Stimulated activated CD4-positive, alpha-beta T cell treated with anti-CD3 and anti-CD28 coated beads, Interleukin-4, amount 100 ng/mL, for 4 hours (primary cell): ENCODE results near the gene CELF4.

ENCODE experiments used
- DNase-seq, 2 experiments: peaks; one replicate each; pipeline ENCODE4 v3.0.0-alpha.2; 2020

The CELF4 gene

DNA sequence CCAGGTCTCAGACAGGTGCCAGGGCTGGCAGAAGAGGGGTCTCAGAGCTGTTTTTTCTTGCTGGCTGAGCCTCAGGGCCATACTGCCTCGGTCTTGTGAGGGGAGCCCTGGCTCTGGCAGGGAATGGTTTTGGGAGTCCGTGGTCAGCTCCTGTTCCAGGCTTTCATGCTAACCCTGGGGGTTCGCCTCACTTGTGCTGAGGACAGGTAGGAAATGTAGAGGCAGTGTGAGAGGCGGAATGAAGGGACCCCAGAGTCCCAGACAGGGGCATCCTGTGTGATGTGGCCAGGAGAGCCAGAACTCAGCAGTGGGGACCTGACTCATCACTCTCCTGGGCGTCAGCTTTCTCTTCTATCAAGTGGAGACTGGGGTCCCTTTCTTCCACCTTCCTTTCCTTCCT is 5.7 kb upstream of the CELF4 start:
- DNase-seq: no peak

DNA sequence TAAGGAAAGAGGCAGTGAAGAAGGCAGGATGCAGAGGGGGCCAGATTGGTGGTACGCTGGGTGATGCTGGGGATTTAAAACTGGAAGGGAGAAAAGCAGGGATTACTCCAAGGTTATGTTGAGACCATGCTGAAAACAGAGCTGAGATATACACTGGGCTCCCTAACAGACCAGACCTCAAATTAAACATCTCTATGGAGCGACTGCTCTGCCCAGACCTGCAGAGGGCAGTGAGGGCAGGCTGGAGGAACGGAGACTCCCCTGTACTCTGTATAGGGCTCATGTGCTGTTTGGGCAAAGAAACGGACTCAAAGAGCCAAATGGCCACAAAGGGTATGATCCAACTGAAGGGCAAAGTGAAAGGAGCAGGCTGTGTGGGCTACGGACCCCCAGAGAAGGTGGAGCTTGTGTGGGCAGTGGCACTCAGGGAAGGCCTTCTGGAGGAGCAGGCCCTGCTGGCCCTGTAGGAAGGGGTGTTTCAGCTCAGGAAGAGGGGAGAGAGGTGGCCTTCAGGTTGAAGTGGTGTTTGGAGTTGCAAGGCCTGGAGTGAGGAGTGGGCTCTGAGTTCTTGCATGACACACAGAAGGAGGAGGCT is 4.8 kb upstream of the CELF4 start:
- DNase-seq: no peak

DNA sequence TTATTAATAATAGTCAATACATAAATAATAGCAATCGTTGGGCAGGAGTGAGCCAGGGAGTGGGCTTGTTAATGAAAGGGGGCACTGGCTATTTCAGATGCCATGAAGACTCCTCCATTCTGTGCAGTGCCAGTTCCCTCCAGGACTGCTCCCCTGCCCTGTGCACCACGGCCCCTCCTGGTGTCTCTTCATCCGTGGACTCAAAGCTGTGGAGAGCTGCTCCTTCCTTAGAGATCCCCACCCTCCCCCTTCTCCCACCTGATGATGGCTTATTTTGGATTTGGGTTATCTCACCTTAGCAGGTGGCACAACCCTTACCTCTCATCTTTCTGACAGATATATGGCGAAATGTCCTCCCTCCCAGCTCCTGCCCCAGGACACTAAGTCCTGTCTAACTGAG is 3.1 kb upstream of the CELF4 start:
- no peak for DNase-seq

DNA sequence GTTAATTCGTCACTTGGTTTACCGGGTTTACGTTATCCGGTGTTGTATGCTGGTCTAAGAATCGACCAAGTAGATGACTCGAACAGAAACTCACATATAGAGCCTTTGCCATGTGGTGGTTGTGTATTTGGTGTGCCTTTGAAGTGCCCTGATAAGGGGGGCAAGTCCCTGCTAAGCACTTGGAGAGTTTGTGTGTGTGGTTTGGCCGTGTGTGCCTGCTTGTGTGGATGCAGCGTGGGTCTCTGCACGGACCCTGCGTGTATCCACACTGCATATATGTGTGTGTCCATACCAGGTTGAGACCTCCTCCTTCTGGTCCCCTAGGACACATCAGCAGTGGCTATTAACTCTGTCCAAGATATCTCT is 2.4 kb upstream of the CELF4 start:
- DNase-seq: no peak

DNA sequence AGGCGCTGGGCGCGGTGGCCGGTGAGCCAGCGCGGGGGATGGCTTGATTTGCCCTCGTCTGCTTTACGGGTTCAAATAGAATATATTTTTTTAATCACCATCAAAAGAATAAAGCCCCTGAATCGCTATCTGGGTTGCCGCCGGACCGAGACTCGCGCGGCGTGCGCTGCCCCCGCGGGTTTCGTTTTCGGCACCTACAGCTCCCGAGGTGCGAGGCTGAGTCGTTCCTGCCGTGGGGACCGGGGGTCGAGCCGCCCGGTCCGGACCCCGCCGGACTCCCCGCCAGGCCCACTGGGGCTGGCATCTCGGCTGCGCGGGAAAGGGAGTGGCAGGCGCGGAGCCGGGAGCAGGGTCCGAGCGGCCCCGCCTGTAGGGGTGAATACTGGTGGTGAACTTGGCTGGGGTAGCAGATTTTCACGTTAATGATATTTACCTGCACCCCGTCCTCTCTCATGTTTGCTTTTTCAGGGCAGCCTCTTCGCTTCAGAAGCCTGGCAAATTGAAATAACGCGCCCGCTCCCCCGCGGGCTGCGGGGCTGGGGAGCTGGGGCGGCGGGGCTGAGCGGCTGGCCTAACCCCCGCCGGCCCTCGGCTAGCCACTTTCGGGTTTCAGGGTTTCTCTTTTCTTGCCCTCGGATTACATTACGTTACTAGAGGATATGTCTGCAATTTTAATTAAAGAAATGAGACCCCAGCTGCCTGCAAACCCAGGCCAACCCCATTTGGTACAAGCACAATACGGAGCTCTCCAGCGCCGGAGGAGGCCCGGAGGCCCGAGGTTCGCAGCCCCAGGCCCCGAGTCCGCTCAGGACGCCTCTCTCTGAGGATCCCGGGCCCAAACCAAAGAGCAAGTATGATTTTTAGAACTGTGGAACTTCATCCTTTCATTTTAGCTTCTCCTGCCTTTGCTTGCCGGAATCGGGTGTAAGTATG is 1.7 kb upstream of the CELF4 start:
- DNase-seq: no peak

DNA sequence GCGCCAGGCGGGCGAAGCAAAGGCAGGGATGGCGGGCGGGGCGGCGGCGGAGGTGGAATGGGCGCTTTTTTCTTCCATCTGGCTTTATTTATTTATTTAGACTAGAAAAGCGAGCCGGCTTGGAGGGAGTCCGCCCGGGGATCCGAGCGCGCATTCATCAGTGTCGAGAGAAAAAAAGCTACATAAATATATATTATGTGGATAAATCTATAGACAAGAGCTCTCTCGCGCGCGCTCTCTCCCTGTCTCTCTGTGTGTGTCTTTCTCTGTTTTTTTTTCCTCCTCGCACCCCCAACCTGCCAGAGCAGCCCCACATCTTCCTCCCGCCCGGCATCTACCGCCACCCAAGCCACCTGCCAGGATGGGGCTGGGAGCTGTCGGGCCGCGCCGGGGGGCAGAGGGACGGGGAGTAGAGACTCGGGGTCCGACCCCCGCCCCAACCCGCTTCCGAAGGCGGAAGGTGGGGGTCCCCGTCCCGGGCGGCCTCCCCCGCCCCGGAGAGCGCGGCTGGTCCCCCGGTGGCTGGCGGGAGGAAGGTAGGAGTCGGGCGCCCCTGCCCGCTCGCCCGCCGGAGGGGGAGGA is 972 bp upstream of the CELF4 start:
- no peak for DNase-seq

DNA sequence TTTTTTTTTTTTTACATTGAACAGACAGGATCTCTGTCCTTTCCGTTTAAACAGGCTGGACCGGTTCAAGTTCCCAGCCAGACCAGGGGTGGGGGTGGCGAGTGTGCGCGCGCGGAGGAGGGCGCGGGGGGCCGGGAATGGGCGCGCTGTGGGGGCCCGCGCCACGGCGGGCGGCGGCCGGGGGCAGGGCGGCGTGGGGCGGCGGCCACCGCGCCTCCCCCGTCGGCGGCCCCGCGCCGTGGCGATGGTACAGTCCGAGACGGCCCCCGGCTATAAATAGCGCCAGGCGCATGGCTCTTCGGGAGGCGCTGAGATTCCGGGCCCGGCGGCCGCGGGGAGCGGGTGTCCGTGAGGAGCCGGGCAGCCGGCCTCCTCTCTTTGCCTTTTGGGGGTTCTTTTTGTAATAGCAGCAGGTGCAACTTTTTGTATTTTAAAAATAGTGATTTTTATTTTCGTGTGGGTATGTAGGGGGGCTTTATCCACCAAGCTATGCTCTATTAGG is 430 bp upstream of the CELF4 start:
- DNase-seq: no peak

DNA sequence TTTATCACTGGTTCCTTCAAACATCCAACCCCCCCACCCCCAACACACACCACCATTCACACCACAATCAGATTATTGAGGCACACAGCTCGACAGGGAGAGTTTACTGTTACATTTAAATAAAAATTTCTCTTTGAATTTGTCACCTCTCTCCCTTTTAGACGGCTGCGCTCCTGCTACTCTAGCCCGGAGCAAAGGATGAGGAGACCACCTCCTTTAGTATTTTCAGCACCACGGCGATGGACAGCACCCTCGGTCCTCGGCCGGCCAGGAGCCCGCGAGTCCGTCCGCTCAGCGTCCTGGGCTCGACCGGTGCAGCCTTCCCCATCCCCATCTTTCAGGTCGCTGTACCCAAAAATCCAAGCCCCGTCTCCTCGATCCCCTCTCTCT is 892 bp downstream of the CELF4 start:
- DNase-seq: no peak

DNA sequence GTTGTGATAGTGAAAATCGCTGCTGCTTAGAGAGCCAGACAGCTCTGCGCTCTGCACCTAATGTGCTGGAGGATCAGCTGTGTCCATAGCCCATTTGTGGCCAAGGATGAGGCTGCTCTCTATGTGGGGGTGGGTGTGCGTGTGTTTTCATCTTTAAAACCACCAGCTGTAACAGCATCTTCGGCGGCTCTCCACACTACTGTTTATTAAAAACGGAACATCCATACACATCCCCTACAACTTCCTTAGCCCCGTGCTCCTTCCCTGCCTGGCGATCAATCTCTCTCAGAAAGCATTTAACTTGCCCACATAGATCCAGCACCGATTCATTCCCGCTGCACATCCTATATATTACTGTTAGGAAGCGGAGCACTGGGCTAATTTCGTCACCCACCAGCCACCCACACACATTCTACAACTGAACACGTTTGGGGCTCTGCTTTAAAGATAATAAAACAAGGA is 1.6 kb downstream of the CELF4 start:
- DNase-seq: no peak

DNA sequence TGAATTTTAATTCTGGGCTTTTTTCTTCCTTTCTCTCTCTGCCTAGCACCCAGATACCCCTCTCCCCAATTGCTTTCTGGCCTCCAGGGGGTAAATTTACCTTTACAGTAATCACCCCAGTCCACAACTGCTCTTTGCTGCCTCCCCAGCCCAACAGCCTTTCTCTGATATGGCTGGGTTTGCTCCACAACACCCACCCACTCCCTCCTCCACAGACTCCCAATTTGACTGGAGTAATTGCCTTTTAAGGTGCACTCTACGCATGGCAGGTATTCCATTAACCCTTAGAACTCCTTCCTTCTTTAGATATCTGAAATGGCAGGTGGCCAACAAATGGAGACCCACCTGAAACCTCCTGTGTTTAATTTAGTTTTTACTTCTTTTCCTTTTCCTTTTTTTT is 3.6 kb downstream of the CELF4 start:
- DNase-seq: no peak

DNA sequence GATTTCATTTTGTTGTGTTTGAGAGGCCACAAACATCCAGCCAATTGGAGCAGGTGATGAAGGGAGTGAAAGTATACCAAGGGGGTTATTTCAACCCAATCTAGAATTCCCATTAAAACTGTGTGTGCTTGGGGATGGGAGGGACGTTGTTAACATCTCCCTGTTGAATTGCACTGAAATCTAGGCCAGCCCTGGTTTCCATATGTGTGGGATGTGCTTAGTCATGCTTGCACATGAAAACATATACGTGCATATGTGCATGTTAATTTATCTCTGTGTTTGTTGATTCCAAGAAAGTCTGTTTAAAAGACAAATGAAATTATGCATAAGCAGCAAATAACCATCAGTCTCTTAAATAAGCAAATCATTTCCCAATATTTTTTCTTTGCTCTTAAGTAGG is 5.6 kb downstream of the CELF4 start:
- no peak for DNase-seq

DNA sequence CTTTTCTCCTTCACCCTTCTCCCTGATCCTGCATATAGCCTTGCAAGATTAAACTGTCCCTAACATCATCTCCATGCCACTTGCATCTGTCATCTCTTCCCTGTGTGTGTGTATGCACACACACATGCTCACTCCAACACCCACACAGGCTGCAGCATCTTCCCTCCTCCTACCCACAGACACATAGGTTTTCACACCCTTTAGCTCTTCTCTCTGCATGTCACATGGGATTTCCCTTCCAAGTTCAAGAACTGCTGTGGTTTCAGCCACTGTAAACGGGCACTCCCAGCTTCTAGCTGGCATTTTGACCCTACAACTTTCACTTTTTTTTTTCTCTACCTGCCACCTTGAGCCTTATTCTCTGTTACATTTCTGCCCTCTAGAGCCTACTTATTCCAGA is 6.4 kb downstream of the CELF4 start:
- no peak for DNase-seq

DNA sequence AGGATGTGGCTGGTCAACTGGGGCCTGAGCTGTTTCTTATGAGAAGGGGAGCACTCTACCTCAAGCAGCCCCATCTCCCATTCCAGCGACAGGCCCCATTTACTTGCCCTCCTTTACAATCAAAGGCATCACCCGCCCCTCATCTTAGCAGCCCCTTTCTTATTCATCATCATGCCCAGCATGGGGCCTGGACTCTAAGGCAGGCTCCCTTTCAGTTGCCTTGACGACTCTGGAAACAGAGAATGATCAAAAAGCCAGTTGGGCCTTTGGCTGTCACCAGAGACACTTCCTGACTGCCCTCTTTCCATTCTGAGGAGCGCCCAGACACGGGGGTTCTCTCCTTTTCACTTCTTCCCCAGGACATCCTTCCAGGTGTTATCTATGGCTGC is 11.2 kb downstream of the CELF4 start:
- no peak for DNase-seq

DNA sequence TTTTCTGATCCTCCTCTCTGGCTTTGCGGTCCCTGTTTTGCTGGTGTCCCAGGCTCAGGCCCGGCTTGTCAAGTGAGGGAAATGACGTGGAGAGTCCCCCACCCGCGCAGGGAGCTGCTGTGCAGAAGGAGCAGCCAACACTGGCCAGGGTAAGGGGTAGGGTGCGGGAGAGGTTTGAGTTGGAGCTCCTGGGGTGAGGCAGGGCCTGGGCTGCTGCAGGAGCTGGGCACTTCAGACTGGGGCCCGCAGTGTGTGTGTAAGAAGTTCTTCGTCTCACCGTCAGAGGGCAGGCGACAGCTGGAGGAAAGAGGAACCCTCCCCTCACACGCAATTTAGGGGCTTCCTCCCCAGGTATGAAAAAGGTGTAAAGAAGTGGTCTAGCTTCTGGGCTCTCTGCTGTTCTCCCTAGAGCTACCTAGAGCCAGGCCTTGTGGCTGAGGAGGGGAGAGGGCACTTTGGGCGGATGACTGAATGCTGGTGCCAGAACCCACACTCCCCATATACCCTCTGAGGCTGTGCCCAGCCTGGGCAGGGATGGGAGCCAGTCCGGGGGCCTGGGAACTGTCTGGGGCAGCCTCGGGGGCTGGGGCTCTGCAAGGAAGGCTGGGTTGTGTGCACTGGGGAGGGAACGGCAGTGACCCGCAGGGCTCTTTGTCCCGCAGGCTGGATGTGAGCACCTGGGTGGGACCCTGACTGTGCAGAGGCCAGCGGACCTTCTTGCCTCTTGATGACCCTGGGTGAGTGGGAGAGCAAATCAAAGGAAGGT is 11.8 kb downstream of the CELF4 start:
- DNase-seq: no peak

DNA sequence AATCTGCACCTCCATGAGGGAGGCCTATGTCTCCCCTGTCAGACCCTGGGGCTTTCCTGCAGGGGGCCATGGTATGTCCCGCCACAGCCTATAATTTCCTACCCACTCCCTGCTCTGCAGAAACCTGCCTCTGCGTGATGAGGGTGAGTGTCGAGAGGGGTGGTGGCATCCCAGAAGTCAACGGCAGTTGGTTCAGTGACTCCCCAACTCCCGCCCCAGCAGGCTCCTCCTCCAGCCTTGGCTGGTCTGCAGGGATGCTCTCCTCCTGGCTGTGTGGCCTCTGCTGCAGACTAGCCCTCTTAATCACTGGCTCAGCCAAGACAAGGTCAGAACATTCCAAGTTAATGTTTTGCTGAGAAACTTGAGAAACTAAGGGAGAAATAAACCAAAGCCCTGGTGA is 13.3 kb downstream of the CELF4 start:
- no peak for DNase-seq

DNA sequence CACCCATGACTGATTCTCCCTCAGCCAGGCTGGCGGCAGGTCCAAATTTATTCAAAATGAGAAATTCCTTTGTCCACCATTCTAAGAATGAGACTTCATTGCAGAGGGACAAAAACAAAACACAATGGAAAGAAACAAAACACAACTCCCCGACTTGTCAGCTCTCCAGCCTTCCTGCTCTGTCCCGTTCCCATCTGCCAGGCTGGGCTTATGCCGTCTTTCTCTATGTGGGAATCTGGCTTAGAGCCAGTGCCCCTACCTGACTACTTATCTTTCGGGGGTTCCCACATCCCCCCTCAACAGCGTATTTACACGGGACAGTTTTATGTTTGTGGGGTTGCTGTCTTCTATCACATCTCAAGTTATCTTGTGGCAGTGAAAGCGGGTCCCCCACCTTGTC is 13.8 kb downstream of the CELF4 start:
- DNase-seq: no peak

DNA sequence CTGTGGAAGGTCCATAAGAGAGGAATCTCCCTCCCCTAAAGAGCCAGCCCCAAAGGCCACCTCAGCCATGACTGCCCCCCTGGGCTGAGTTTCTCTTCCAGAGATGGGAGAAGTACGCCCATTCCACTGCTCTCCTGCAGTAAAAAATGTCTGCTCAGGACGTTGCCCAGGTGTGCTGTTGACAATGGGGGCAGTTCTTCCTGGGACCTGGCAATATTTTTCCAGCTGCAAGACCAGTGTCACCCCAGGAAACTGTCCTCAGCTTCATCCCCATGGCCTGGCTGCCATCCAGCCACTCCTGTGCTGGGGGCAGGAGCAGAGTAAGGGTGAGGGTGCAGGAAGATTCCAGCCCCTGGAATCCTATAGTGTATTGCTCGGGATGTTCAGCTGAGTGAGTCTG is 14.3 kb downstream of the CELF4 start:
- DNase-seq: no peak

DNA sequence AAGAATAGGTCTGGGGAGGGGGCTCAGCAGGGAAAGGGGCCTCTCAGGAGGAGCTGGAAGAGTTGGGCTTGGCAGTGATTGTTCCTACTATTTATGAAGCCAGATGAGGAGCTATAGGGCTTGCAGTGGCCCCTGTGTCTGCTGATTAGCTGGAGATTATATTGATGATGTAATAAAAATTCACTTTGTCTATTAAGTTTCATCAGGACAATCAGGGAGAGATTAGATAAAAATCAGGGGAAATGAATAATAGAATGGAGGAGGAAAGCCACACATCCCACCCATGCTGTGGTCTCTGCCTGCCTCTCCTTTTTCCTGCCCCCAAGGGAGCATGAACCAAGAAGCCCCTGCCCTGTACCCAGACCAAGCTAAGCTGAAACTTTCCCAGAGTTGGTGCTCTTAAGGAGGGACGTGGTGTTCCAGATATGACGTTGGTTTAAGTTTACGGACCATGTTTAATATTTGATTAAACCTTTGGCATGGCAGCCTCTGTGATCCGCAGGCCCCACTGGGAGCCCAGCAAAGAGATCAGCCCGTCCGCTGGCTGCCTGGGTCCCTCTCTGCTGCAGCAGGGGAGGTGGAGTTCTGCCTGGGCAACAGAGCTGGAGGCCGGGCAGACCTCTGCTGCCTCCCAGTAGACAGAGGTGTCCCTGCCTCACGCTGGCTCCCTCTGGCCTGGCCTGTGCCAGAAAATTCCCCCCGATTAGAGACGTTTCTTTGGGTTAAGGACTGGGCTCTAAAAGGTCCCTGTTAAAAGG is 15.3 kb downstream of the CELF4 start:
- DNase-seq: no peak

DNA sequence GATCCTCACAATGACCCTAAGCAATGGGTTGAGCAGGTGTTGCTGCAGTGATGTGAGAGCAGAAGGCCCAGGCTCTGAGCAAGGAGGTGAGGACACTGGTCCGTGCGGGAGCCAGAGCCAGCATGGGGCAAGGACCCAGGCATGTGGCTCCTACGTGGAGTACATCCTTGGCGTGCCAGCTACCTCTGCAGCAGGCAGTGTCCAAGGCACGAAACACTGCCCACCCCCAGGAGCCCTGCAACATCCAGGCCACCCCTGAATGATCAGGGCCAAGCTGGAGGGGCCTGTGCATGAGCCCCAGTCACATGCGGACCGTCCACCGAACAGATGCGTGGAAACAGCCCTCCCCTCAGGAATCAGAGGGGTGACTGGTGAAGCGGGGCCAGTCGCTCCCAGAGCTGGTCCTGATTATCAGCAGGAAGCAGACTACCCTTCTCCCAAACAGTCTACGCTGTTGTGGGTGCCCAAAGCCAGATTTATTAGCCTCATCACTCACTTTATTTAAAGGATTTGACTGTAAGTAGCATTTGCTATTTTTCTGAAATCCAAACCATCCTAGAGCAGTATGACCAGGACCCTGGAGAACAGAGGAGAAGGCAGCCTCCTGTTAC is 16.8 kb downstream of the CELF4 start:
- DNase-seq: no peak

DNA sequence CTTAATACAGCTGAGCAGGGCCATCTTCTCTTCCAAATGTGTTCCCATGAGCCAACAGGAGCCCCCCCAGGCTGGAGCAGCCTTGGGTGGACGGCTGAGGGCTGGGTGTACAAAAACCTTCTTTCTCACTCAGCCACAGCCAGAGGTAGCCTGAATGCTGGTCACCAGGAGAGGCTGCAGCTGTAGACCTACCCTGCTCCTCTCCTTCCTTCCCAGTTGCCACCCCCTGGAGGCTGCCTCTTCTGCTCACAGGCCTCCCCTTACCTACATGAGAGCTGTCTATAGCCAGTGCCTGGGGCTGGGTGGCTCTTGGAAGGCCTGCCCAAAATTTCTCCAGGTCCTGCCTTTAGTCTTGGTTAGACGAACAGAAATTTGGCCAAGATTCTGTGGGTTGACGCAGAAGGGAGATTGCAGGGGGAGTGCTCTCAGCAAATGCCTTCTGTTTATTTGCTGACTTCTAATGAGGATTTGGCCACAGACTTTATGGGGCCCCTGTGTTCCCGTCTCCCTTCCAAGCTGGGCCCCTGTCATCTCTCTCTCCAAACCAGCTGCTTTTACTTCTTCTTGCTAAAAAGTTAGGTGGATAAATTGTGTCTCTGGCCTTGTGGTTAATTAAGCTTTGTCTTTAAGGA is 18.3 kb downstream of the CELF4 start:
- DNase-seq: no peak

DNA sequence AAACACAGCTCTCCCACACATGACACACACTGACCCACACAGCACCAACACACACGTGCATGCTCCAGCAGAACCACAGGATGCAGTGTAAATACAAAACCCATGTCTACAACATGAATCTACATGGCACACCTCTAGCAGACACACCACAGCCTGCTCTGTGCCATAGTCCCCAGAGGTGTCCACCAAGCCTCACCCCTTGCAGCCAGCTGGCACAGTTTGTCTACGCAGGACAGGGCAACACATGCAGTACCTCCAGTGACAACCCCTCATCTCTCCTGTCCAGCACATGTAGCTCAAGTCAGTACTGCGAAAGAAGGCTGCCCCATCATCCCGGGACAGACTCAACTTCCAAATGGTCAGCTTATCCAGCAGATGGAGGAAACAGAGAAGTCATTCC is 18.9 kb downstream of the CELF4 start:
- DNase-seq: no peak

DNA sequence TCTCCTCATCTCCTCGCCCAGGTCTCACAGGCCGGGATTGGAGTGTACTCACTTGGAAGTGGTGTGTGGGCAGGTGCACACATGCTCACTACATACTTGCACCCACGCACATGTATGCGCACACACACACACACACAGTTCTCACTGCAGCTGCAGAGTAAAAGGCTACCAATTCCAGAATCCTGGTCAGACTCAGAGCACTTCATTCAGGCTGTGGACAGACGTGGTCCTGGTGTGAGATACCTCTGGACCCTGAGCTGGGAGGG is 19.4 kb downstream of the CELF4 start:
- no peak for DNase-seq
